Loucy (cell line): ENCODE results near the gene WASF3.

ENCODE experiments used
- H2AFZ ChIP-seq: fragments of 200-600 bp; sonication (generic); 2 replicates; pipeline ENCODE4 v1.6.0; 2016; ENCODE audit warnings: antibody characterized with exemption, mild to moderate bottlenecking, low read length, moderate library complexity
- H3F3A ChIP-seq: fragments of 200-600 bp; 2 replicates; pipeline ENCODE4 v1.6.0; 2016; ENCODE audit warnings: antibody characterized with exemption, low read depth, mild to moderate bottlenecking
- H3K27me3 ChIP-seq: fragments of 200-600 bp; sonication (generic); 2 replicates; pipeline ENCODE4 v1.6.1; 2014; ENCODE audit warnings: low read length, mild to moderate bottlenecking; ENCODE audit not compliant: insufficient read depth, poor library complexity, severe bottlenecking
- H3K36me3 ChIP-seq: fragments of 200-600 bp; sonication (generic); 2 replicates; pipeline ENCODE4 v1.6.1; 2016; ENCODE audit warnings: low read length; ENCODE audit not compliant: insufficient read depth
- H3K4me1 ChIP-seq: fragments of 200-600 bp; sonication (generic); 2 replicates; pipeline ENCODE4 v1.5.1; 2014; ENCODE audit warnings: low read length, mild to moderate bottlenecking; ENCODE audit not compliant: insufficient read depth, poor library complexity, severe bottlenecking
- H3K4me2 ChIP-seq: fragments of 200-600 bp; sonication (generic); 2 replicates; pipeline ENCODE4 v1.6.0; 2014; ENCODE audit warnings: antibody characterized with exemption, low read length, low read depth, mild to moderate bottlenecking; ENCODE audit not compliant: poor library complexity, severe bottlenecking
- H3K4me3 ChIP-seq: fragments of 200-600 bp; sonication (generic); 2 replicates; pipeline ENCODE4 v1.5.1; 2014; ENCODE audit warnings: low read length, mild to moderate bottlenecking, mixed read lengths; ENCODE audit not compliant: poor library complexity, severe bottlenecking
- H3K79me2 ChIP-seq: fragments of 200-600 bp; sonication (generic); 2 replicates; pipeline ENCODE4 v1.6.1; 2014; ENCODE audit warnings: low read length; ENCODE audit not compliant: insufficient read depth
- H3K9ac ChIP-seq: fragments of 200-600 bp; sonication (generic); 2 replicates; pipeline ENCODE4 v1.6.0; 2014; ENCODE audit warnings: mild to moderate bottlenecking, low read depth, low read length, moderate library complexity; ENCODE audit not compliant: poor library complexity, severe bottlenecking
- H3K9me2 ChIP-seq: fragments of 200-600 bp; sonication (generic); replicated peaks from 2 replicates; pipeline ENCODE4 v1.6.1; 2016; ENCODE audit warnings: low read depth, low read length, mixed read lengths
- H3K9me3 ChIP-seq: fragments of 200-600 bp; sonication (generic); 2 replicates; pipeline ENCODE4 v1.6.1; 2014; ENCODE audit warnings: mild to moderate bottlenecking, antibody characterized with exemption, low read length, low read depth; ENCODE audit not compliant: insufficient read depth
- H4K20me1 ChIP-seq: fragments of 200-600 bp; sonication (generic); 2 replicates; pipeline ENCODE4 v1.6.0; 2014; ENCODE audit warnings: antibody characterized with exemption, low read length, mild to moderate bottlenecking; ENCODE audit not compliant: insufficient read depth, poor library complexity, severe bottlenecking
- EZH2phosphoT487 ChIP-seq: fragments of 200-600 bp; IDR thresholded peaks from 2 replicates; pipeline ENCODE4 v1.6.1; 2018; ENCODE audit warnings: antibody characterized with exemption, mild to moderate bottlenecking, moderate library complexity, borderline replicate concordance
- TF ChIP-seq, protein P1 (sequence below): fragments of 200-600 bp; sonication (generic); conservative IDR thresholded peaks from 2 replicates; pipeline ENCODE4 v1.5.1; 2014; ENCODE audit warnings: mild to moderate bottlenecking, antibody characterized with exemption, low read length

The WASF3 gene, protein sequence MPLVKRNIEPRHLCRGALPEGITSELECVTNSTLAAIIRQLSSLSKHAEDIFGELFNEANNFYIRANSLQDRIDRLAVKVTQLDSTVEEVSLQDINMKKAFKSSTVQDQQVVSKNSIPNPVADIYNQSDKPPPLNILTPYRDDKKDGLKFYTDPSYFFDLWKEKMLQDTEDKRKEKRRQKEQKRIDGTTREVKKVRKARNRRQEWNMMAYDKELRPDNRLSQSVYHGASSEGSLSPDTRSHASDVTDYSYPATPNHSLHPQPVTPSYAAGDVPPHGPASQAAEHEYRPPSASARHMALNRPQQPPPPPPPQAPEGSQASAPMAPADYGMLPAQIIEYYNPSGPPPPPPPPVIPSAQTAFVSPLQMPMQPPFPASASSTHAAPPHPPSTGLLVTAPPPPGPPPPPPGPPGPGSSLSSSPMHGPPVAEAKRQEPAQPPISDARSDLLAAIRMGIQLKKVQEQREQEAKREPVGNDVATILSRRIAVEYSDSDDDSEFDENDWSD

GRCh38 chr13:26557393-26558073 is at the start of gene WASF3:
WASF3 (plus strand) TSS chr13:26557683; CDS start chr13:26642271, 84,588 bp downstream.
- Histone ChIP-seq H3K9me2 (no peaks in the 10 kb centered on the region), H3K4me1 (no peaks in the 10 kb centered on the region), H3K9me3 (no peaks in the 10 kb centered on the region), H2AFZ (no peak within 1 kb of the TSS), H3K36me3 (no peaks in the 10 kb centered on the region), H4K20me1 (no peaks in the 10 kb centered on the region), H3K9ac (no peak within 1 kb of the TSS), H3K4me2 (no peak within 1 kb of the TSS), H3K79me2 (no peaks in the 10 kb centered on the region), H3F3A (no peaks in the 10 kb centered on the region), H3K27me3 (no peaks in the 10 kb centered on the region), H3K4me3 (no peak within 1 kb of the TSS)
- no peak for TF ChIP-seq EZH2phosphoT487
- TF ChIP-seq, protein P1, sequence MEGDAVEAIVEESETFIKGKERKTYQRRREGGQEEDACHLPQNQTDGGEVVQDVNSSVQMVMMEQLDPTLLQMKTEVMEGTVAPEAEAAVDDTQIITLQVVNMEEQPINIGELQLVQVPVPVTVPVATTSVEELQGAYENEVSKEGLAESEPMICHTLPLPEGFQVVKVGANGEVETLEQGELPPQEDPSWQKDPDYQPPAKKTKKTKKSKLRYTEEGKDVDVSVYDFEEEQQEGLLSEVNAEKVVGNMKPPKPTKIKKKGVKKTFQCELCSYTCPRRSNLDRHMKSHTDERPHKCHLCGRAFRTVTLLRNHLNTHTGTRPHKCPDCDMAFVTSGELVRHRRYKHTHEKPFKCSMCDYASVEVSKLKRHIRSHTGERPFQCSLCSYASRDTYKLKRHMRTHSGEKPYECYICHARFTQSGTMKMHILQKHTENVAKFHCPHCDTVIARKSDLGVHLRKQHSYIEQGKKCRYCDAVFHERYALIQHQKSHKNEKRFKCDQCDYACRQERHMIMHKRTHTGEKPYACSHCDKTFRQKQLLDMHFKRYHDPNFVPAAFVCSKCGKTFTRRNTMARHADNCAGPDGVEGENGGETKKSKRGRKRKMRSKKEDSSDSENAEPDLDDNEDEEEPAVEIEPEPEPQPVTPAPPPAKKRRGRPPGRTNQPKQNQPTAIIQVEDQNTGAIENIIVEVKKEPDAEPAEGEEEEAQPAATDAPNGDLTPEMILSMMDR, result no peak

- Histone ChIP-seq H4K20me1 (no peaks in the 10 kb centered on the region), H3K9me3 (peaks cover 4% of the 10 kb centered on the region; the same call in 1 of the 2 replicates), H3K9me2 (no peaks in the 10 kb centered on the region), H3K36me3 (no peaks in the 10 kb centered on the region), H3F3A (no peaks in the 10 kb centered on the region), H3K79me2 (no peaks in the 10 kb centered on the region), H3K4me1 (no peaks in the 10 kb centered on the region), H3K4me2 (no peak overlapping the region), H3K9ac (no peak overlapping the region), H3K4me3 (no peak overlapping the region), H3K27me3 (no peaks in the 10 kb centered on the region), H2AFZ (no peak overlapping the region)
- TF ChIP-seq, protein P1, result no peak
- TF ChIP-seq EZH2phosphoT487, result no peak
Observed at GRCh38 chr13:26508885-26509284, 48.6 kb upstream of the WASF3 start.

DNA sequence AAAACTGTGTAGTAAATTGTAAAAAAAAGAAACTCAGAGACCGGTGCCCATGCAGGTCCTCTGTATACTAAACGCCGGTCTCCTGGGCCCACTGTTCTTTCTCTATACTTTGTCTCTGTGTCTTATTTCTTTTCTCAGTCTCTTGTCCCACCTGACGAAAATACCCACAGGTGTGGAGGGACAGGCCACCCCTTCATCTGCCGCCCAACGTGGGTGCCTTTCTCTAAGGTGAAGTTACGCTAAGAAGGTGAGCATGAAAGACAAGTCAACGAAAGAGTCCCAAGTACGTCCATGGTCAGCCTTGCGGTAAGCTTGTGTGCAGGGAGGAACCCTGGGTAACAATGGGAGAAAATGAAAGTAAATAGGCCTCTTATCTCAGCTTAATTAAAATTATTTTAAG is 48.0 kb upstream of the WASF3 start:
- no peaks in the 10 kb centered on the region for H3K79me2 ChIP-seq
- TF ChIP-seq, protein P1, result no peak
- TF ChIP-seq EZH2phosphoT487, result no peak
- no peaks in the 10 kb centered on the region for H3K4me1 ChIP-seq
- no peaks in the 10 kb centered on the region for H3K36me3 ChIP-seq
- no peaks in the 10 kb centered on the region for H3K27me3 ChIP-seq
- H3K9ac ChIP-seq, result no peak overlapping the region
- no peak overlapping the region for H3K4me2 ChIP-seq
- no peaks in the 10 kb centered on the region for H3F3A ChIP-seq
- peaks cover 4% of the 10 kb centered on the region; the same call in 1 of the 2 replicates for H3K9me3 ChIP-seq
- no peaks in the 10 kb centered on the region for H4K20me1 ChIP-seq
- no peaks in the 10 kb centered on the region for H3K9me2 ChIP-seq
- H3K4me3 ChIP-seq, result no peak overlapping the region
- H2AFZ ChIP-seq, result no peak overlapping the region
